Duodenal mucosa (tissue), 2 donors: ENCODE data around the gene HOXD11.
A peak's percentile ranks its signal among the peaks of the same experiment; 100 is the strongest.

Experiments
- H3K27ac ChIP-seq: one replicate; pipeline ENCODE4 v1.7.0; 2013; ENCODE audit warnings: low read depth, low read length
- H3K27me3 ChIP-seq, 2 donors: one replicate each; pipeline ENCODE4 v1.7.0; 2013; ENCODE audit warnings: low read length in 2 of 2, control low read depth in 1 of 2; ENCODE audit not compliant: insufficient read depth in 2 of 2, control insufficient read depth in 1 of 2
- H3K36me3 ChIP-seq, 2 donors: one replicate each; pipeline ENCODE4 v1.7.0; 2013; ENCODE audit warnings: low read length in 2 of 2, control low read depth in 1 of 2; ENCODE audit not compliant: insufficient read depth in 2 of 2, control insufficient read depth in 1 of 2
- H3K4me1 ChIP-seq, 2 donors: one replicate each; pipeline ENCODE4 v1.7.0; 2013; ENCODE audit warnings: low read length in 2 of 2, control low read depth in 1 of 2; ENCODE audit not compliant: insufficient read depth in 2 of 2, control insufficient read depth in 1 of 2
- H3K4me3 ChIP-seq, 2 donors: one replicate each; pipeline ENCODE4 v1.7.0; 2013; ENCODE audit warnings: low read length in 2 of 2, low read depth in 1 of 2
- H3K9ac ChIP-seq, 2 donors: one replicate each; pipeline ENCODE4 v1.7.0; 2013; ENCODE audit warnings: low read length in 2 of 2, low read depth in 1 of 2
- H3K9me3 ChIP-seq, 2 donors: one replicate each; pipeline ENCODE4 v1.7.0; 2013; ENCODE audit warnings: low read length in 2 of 2, control low read depth in 1 of 2; ENCODE audit not compliant: control insufficient read depth in 1 of 2

Gene HOXD11

GRCh38 chr2:176114930-176115625 is 8.0 kb downstream of the HOXD11 start:
- no peaks in the 10 kb centered on the region for H3K36me3 ChIP-seq
- no peaks in the 10 kb centered on the region for H3K9me3 ChIP-seq
- H3K27ac ChIP-seq: no peak overlapping the region
- H3K9ac ChIP-seq: no peak overlapping the region
- no peaks in the 10 kb centered on the region for H3K4me1 ChIP-seq
- no peak overlapping the region for H3K4me3 ChIP-seq
- H3K27me3 ChIP-seq: peaks cover 93 to 97% of the 10 kb centered on the region in 2 donors

GRCh38 chr2:176115883-176116813 is 9.1 kb downstream of the HOXD11 start, which contains the start of gene HOXD10:
Gene HOXD10, plus strand, starts transcription at chr2:176116778. Its CDS starts 56 bp downstream, at chr2:176116834.
- Histone ChIP-seq H3K27me3 (peaks cover 93 to 97% of the 10 kb centered on the region in 2 donors), H3K4me1 (no peaks in the 10 kb centered on the region), H3K4me3 (no peak within 1 kb of the TSS), H3K9ac (no peak within 1 kb of the TSS), H3K9me3 (no peaks in the 10 kb centered on the region), H3K36me3 (no peaks in the 10 kb centered on the region), H3K27ac (peak within 1 kb of the TSS; percentile 6)

GRCh38 chr2:176117162-176117822 is 10.2 kb downstream of the HOXD11 start:
- Histone ChIP-seq H3K27ac (peak overlapping the region; percentile 6), H3K4me1 (no peaks in the 10 kb centered on the region), H3K27me3 (peaks cover 93 to 97% of the 10 kb centered on the region in 2 donors), H3K36me3 (no peaks in the 10 kb centered on the region), H3K4me3 (no peak overlapping the region), H3K9me3 (no peaks in the 10 kb centered on the region), H3K9ac (no peak overlapping the region)

GRCh38 chr2:176117823-176118371 is 10.8 kb downstream of the HOXD11 start:
- Histone ChIP-seq H3K9me3 (no peaks in the 10 kb centered on the region), H3K27me3 (peaks cover 93 to 96% of the 10 kb centered on the region in 2 donors), H3K4me3 (no peak overlapping the region), H3K9ac (no peak overlapping the region), H3K27ac (no peak overlapping the region), H3K4me1 (no peaks in the 10 kb centered on the region), H3K36me3 (no peaks in the 10 kb centered on the region)

GRCh38 chr2:176118601-176119339 is 11.7 kb downstream of the HOXD11 start:
- Histone ChIP-seq H3K27me3 (peaks cover 93 to 95% of the 10 kb centered on the region in 2 donors), H3K9me3 (no peaks in the 10 kb centered on the region)

GRCh38 chr2:176120364-176121189 is 13.5 kb downstream of the HOXD11 start:
- no peak overlapping the region for H3K4me3 ChIP-seq
- H3K27me3 ChIP-seq: peaks cover 93 to 95% of the 10 kb centered on the region in 2 donors
- no peaks in the 10 kb centered on the region for H3K36me3 ChIP-seq
- no peaks in the 10 kb centered on the region for H3K4me1 ChIP-seq
- H3K9ac ChIP-seq: no peak overlapping the region
- peak overlapping the region; percentile 33 for H3K27ac ChIP-seq
- H3K9me3 ChIP-seq: no peaks in the 10 kb centered on the region

More at GRCh38 chr2:176118601-176119339, 11.7 kb downstream of the HOXD11 start:
- Histone ChIP-seq H3K4me3 (no peak overlapping the region), H3K36me3 (no peaks in the 10 kb centered on the region), H3K4me1 (no peaks in the 10 kb centered on the region), H3K9ac (no peak overlapping the region), H3K27ac (no peak overlapping the region)

- H3K27ac ChIP-seq: no peak overlapping the region
- H3K36me3 ChIP-seq: no peaks in the 10 kb centered on the region
- no peaks in the 10 kb centered on the region for H3K4me1 ChIP-seq
- H3K4me3 ChIP-seq: no peak overlapping the region
- H3K27me3 ChIP-seq: peaks cover 90 to 95% of the 10 kb centered on the region in 2 donors
- no peaks in the 10 kb centered on the region for H3K9me3 ChIP-seq
- no peak overlapping the region for H3K9ac ChIP-seq
Measured at GRCh38 chr2:176121190-176122051, 14.3 kb downstream of the HOXD11 start.

GRCh38 chr2:176122052-176122682 is 15.1 kb downstream of the HOXD11 start:
- peak overlapping the region; percentile 10 for H3K27ac ChIP-seq

More at GRCh38 chr2:176122052-176122682, 15.1 kb downstream of the HOXD11 start:
- H3K9me3 ChIP-seq: no peaks in the 10 kb centered on the region
- H3K4me1 ChIP-seq: no peaks in the 10 kb centered on the region
- H3K9ac ChIP-seq: no peak overlapping the region
- peak overlapping the region; percentile 43 to 50 for H3K4me3 ChIP-seq
- H3K36me3 ChIP-seq: no peaks in the 10 kb centered on the region
- peaks cover 88 to 93% of the 10 kb centered on the region in 2 donors for H3K27me3 ChIP-seq
